ENCODE data around the gene MCM8.

- TF ChIP-seq POLR2A (IDR thresholded peaks at IDR 0.05) = no peak
- no peak for TF ChIP-seq CTCF (IDR thresholded peaks at IDR 0.05)
Observed at GRCh38 chr20:5925551-5925950, 24.9 kb upstream of the MCM8 start.

All from sigmoid colon (tissue), 3 donors.